Measurements from ENCODE around the gene C10orf71.

The C10orf71 gene

DNA sequence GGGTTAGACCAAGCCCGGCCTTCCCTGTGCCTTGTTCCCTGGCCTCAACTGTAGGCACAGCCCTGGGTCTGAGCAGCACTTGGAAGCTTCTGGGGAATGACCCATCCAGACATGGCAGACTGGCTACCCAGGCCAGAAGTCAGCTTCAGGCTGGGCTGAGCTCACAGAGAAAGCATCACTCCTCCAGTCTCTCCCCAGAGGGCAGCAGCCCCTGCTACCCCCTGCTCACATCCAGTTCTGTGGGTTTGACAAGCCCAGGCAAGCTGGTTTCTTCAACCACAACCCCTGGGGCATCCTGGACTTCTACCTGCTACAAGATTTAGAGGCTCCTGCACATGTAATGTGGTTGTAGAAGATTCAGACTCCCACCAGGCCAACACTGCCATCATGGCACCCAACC is 9.0 kb downstream of the C10orf71 start:
- H3K4me1 Mint-ChIP-seq = peaks cover 26% of the 10 kb centered on the region
- no peak overlapping the region for H3K4me3 Mint-ChIP-seq
- peaks cover 39% of the 10 kb centered on the region for H3K27me3 Mint-ChIP-seq
- no peaks in the 10 kb centered on the region for H3K9me3 Mint-ChIP-seq
- H3K36me3 Mint-ChIP-seq = no peaks in the 10 kb centered on the region
- H3K27ac Mint-ChIP-seq = no peak overlapping the region
- CTCF ChIA-PET = interaction anchor here (1.3 kb wide), 1 partner anchor 201 kb away, joined by 3 read pairs; no protein-coding TSS in a partner anchor
- no peak for DNase-seq

DNA sequence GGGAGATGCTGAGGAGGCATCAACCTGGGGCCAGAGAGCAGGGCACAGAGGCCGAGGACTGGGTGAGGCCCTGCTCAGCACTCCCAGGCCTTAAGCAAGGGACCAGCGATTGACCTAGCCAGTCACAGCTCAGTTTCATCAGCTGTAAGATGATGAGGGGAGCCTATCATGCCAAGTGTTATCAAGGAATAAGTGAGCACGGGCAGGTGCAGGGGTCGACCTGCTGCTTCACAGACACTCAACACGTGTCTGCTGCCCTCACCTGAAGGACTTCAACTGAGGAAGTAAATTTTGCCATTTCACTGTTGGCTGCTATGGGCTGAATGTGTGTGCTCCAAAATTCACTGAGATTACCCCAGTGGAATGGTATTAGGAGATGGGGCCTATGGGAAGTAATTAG is 9.9 kb downstream of the C10orf71 start:
- Mint-ChIP-seq H3K27me3 (peaks cover 41% of the 10 kb centered on the region), H3K4me3 (no peak overlapping the region), H3K4me1 (peaks cover 26% of the 10 kb centered on the region), H3K9me3 (no peaks in the 10 kb centered on the region), H3K27ac (no peak overlapping the region), H3K36me3 (no peaks in the 10 kb centered on the region)
- CTCF ChIA-PET = no interaction called here
- no peak for DNase-seq

GRCh38 chr10:49309691-49310411 is 10.9 kb downstream of the C10orf71 start:
- CTCF ChIA-PET = no interaction called here
- peaks cover 26% of the 10 kb centered on the region for H3K4me1 Mint-ChIP-seq
- DNase-seq = peak; percentile 45
- H3K27me3 Mint-ChIP-seq = peaks cover 32% of the 10 kb centered on the region
- no peaks in the 10 kb centered on the region for H3K36me3 Mint-ChIP-seq
- no peaks in the 10 kb centered on the region for H3K9me3 Mint-ChIP-seq
- H3K27ac Mint-ChIP-seq = peak overlapping the region; percentile 79
- H3K4me3 Mint-ChIP-seq = peak overlapping the region; percentile 1

GRCh38 chr10:49310460-49310859 is 11.5 kb downstream of the C10orf71 start:
- DNase-seq = no peak
- CTCF ChIA-PET = no interaction called here
- Mint-ChIP-seq H3K27me3 (peaks cover 29% of the 10 kb centered on the region), H3K4me1 (peaks cover 26% of the 10 kb centered on the region), H3K4me3 (no peak overlapping the region), H3K36me3 (no peaks in the 10 kb centered on the region), H3K27ac (peak overlapping the region; percentile 79), H3K9me3 (no peaks in the 10 kb centered on the region)

GRCh38 chr10:49310901-49311554 is 12.1 kb downstream of the C10orf71 start:
- no peaks in the 10 kb centered on the region for H3K9me3 Mint-ChIP-seq
- CTCF ChIA-PET = no interaction called here

GRCh38 chr10:49311555-49312236 is 12.7 kb downstream of the C10orf71 start:
- Mint-ChIP-seq H3K4me3 (no peak overlapping the region), H3K9me3 (no peaks in the 10 kb centered on the region), H3K4me1 (peaks cover 26% of the 10 kb centered on the region), H3K27me3 (peaks cover 20% of the 10 kb centered on the region), H3K36me3 (no peaks in the 10 kb centered on the region), H3K27ac (no peak overlapping the region)
- no peak for DNase-seq
- CTCF ChIA-PET = no interaction called here

More at GRCh38 chr10:49310901-49311554, 12.1 kb downstream of the C10orf71 start:
- no peak for DNase-seq
- H3K4me1 Mint-ChIP-seq = peaks cover 26% of the 10 kb centered on the region
- no peak overlapping the region for H3K27ac Mint-ChIP-seq
- no peaks in the 10 kb centered on the region for H3K36me3 Mint-ChIP-seq
- H3K27me3 Mint-ChIP-seq = peaks cover 26% of the 10 kb centered on the region
- no peak overlapping the region for H3K4me3 Mint-ChIP-seq

GRCh38 chr10:49312246-49312869 is 13.4 kb downstream of the C10orf71 start:
- DNase-seq = no peak
- peaks cover 19% of the 10 kb centered on the region for H3K27me3 Mint-ChIP-seq
- no peak overlapping the region for H3K27ac Mint-ChIP-seq
- H3K4me1 Mint-ChIP-seq = peaks cover 26% of the 10 kb centered on the region
- CTCF ChIA-PET = no interaction called here
- H3K9me3 Mint-ChIP-seq = no peaks in the 10 kb centered on the region
- H3K36me3 Mint-ChIP-seq = no peaks in the 10 kb centered on the region
- no peak overlapping the region for H3K4me3 Mint-ChIP-seq

GRCh38 chr10:49313501-49314070 is 14.6 kb downstream of the C10orf71 start:
- peaks cover 14% of the 10 kb centered on the region for H3K27me3 Mint-ChIP-seq
- peak overlapping the region; percentile 35 for H3K27ac Mint-ChIP-seq
- no peak overlapping the region for H3K4me3 Mint-ChIP-seq
- H3K4me1 Mint-ChIP-seq = peaks cover 24% of the 10 kb centered on the region
- CTCF ChIA-PET = no interaction called here
- no peak for DNase-seq
- no peaks in the 10 kb centered on the region for H3K36me3 Mint-ChIP-seq
- H3K9me3 Mint-ChIP-seq = no peaks in the 10 kb centered on the region

- H3K4me3 Mint-ChIP-seq = no peak overlapping the region
- H3K27me3 Mint-ChIP-seq = peaks cover 17% of the 10 kb centered on the region
- peaks cover 12% of the 10 kb centered on the region for H3K4me1 Mint-ChIP-seq
- no peak for DNase-seq
- CTCF ChIA-PET = no interaction called here
- H3K36me3 Mint-ChIP-seq = no peaks in the 10 kb centered on the region
- H3K27ac Mint-ChIP-seq = no peak overlapping the region
- no peaks in the 10 kb centered on the region for H3K9me3 Mint-ChIP-seq
Measured at GRCh38 chr10:49314806-49315205, 15.8 kb downstream of the C10orf71 start.

DNA sequence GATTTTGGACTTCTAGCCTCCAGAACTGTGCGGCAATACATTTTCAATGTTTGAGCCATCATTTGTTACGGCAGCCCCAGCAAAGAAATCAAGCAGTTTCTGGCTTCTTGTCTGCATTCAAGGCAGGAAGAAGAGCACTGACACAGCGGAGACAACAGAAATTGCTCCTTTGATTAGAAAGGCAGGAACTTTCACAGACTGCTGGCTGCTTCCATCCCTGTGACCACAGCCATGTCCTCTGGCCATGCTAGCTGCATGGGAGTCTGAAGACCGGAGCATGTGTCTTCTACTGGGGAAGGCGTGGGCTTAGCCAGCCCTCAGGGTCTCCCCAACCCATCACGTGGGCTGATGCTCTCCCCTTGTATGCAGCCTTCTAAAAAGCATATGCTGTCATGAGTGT is 19.1 kb downstream of the C10orf71 start:
- CTCF ChIA-PET = no interaction called here
- Mint-ChIP-seq H3K4me1 (no peaks in the 10 kb centered on the region), H3K9me3 (no peaks in the 10 kb centered on the region), H3K36me3 (no peaks in the 10 kb centered on the region), H3K4me3 (no peak overlapping the region), H3K27ac (no peak overlapping the region), H3K27me3 (peaks cover 15% of the 10 kb centered on the region)
- no peak for DNase-seq

DNA sequence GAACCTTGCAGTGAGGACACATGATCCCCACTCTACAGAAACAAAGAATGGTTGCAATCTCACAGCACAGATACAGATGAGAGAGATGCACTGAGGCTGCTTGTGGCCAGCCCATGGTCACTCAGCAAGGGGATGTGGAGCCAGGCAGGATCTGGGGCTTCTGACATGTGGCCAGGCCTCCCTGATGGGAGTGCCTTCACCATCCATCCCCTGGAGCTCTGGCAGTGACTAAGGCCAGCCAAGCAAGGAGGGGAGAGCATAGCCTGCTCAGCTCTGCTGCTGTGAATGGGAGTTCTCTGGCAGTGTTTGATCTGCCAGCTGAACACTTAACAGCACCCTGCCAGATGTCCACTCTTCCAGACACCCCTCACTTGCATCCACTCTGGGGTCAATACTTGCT is 19.8 kb downstream of the C10orf71 start:
- no peak for DNase-seq
- CTCF ChIA-PET = no interaction called here
- no peak overlapping the region for H3K27ac Mint-ChIP-seq
- H3K36me3 Mint-ChIP-seq = no peaks in the 10 kb centered on the region
- H3K9me3 Mint-ChIP-seq = no peaks in the 10 kb centered on the region
- no peaks in the 10 kb centered on the region for H3K4me1 Mint-ChIP-seq
- H3K27me3 Mint-ChIP-seq = peaks cover 14% of the 10 kb centered on the region
- H3K4me3 Mint-ChIP-seq = no peak overlapping the region

GRCh38 chr10:49319206-49319605 is 20.2 kb downstream of the C10orf71 start:
- DNase-seq = no peak
- H3K27ac Mint-ChIP-seq = no peak overlapping the region
- CTCF ChIA-PET = no interaction called here
- no peak overlapping the region for H3K4me3 Mint-ChIP-seq
- no peaks in the 10 kb centered on the region for H3K9me3 Mint-ChIP-seq
- no peaks in the 10 kb centered on the region for H3K36me3 Mint-ChIP-seq
- no peaks in the 10 kb centered on the region for H3K4me1 Mint-ChIP-seq
- H3K27me3 Mint-ChIP-seq = peaks cover 13% of the 10 kb centered on the region

- Mint-ChIP-seq H3K36me3 (no peaks in the 10 kb centered on the region), H3K9me3 (no peaks in the 10 kb centered on the region), H3K4me1 (no peaks in the 10 kb centered on the region), H3K27ac (no peak overlapping the region), H3K27me3 (peaks cover 13% of the 10 kb centered on the region), H3K4me3 (no peak overlapping the region)
- CTCF ChIA-PET = no interaction called here
- DNase-seq = no peak
Measured at GRCh38 chr10:49320191-49320590, 21.2 kb downstream of the C10orf71 start.

DNA sequence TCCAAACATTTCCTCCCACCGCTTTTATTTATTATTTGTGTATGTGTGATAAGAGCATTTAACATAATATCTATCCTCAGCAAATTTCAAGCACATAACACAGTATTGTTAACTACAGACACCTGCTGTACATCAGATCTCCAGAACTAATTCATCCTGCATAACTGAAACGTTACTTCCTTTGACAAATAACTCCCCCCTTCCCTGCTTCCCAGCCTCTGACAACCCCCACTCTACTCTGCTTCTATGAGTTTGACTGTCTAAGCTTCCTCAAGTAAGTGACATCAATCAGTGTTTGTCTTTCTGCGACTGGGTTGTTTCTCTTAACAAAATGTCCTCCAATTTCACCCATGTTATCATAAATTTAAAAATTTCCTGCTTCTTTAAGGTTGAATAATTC is 22.1 kb downstream of the C10orf71 start:
- Mint-ChIP-seq H3K9me3 (no peaks in the 10 kb centered on the region), H3K4me3 (no peak overlapping the region), H3K4me1 (no peaks in the 10 kb centered on the region), H3K36me3 (no peaks in the 10 kb centered on the region), H3K27me3 (peaks cover 13% of the 10 kb centered on the region), H3K27ac (no peak overlapping the region)
- CTCF ChIA-PET = no interaction called here
- no peak for DNase-seq
